HCT116 (cell line): ENCODE results near the gene CSGALNACT2. TPM values are rescaled to one million over a fixed set of nuclear protein-coding genes. Genes with fewer than 3 reads are reported as not detected.

ENCODE experiments used
- ATAC-seq: fragments of 200-7000 bp; cut with Tn5 transposase; 2 replicates; pipeline ENCODE4 v1.9.1; 2020; ENCODE audit warnings: mild to moderate bottlenecking, moderate library complexity
- BruUV-seq: library from RNA; stranded (reverse); fragments of 400-500 nt; replicated peaks from 2 replicates; lab custom pipeline; 2021; lab: Mats Ljungman, UMichigan
- CTCF ChIA-PET: fragments of 300-600 bp; sonication (Branson Sonifier 250); formaldehyde crosslinking; loops from one replicate; lab custom pipeline; 2021; ENCODE audit warnings: antibody characterized with exemption; lab: Charles Lee
- POLR2A ChIA-PET: fragments of 300-600, 350-600 bp; sonication (Branson Sonifier 250); formaldehyde crosslinking; loops from one replicate; lab custom pipeline; 2021; ENCODE audit warnings: antibody characterized with exemption; lab: Charles Lee
- RAD21 ChIA-PET, 2 experiments: fragments of 300-600 bp; sonication (Branson Sonifier 250); formaldehyde crosslinking; loops; one replicate each; lab custom pipeline; 2023; ENCODE audit warnings: low total read pairs in 2 of 2; ENCODE audit not compliant: uncharacterized antibody in 2 of 2, unreplicated experiment in 2 of 2, low non-redundant PET in 1 of 2; lab: Charles Lee
- DNase-seq: peaks from one replicate; pipeline ENCODE4 v3.0.0-alpha.2; 2010; ENCODE audit warnings: low read depth, low spot score
- H2AFZ ChIP-seq: fragments of 200-600 bp; shearing (Covaris generic), sonication (generic); 2 replicates; pipeline ENCODE4 v1.6.1; 2017; ENCODE audit warnings: low read depth, mixed run types, mixed read lengths, antibody characterized with exemption, low read length; ENCODE audit not compliant: poor library complexity, severe bottlenecking
- H3K27ac ChIP-seq: 2 replicates; pipeline ENCODE4 v1.5.1; 2012; ENCODE audit warnings: low read depth, low read length
- H3K27me3 ChIP-seq: fragments of 200-600 bp; sonication (generic); 2 replicates; pipeline ENCODE4 v1.6.1; 2016; ENCODE audit warnings: mixed run types, low read length, mixed read lengths; ENCODE audit not compliant: insufficient read depth
- H3K36me3 ChIP-seq, 2 experiments: fragments of 200-500 bp in 1 of 2; fragments of 200-600 bp in 1 of 2; sonication (Bioruptor generic) in 1 of 2; sonication (generic) in 1 of 2; 2 replicates each; pipeline versions ENCODE4 v1.5.1 to v1.6.1; 2014 to 2016; ENCODE audit warnings: low read length in 2 of 2, inconsistent platforms in 1 of 2, mixed read lengths in 1 of 2, mixed run types in 1 of 2; ENCODE audit not compliant: insufficient read depth in 2 of 2, control insufficient read depth in 1 of 2
- H3K4me1 ChIP-seq, 2 experiments: fragments of 200-600 bp in 1 of 2; sonication (generic) in 1 of 2; 2 replicates each; pipeline versions ENCODE4 v1.5.1 to v1.6.1; 2012 to 2017; ENCODE audit warnings: low read length in 2 of 2, inconsistent platforms in 1 of 2, mild to moderate bottlenecking in 1 of 2, mixed read lengths in 1 of 2, mixed run types in 1 of 2, moderate library complexity in 1 of 2; ENCODE audit not compliant: insufficient read depth in 2 of 2, control insufficient read depth in 1 of 2
- H3K4me2 ChIP-seq: fragments of 200-600 bp; sonication (generic); 2 replicates; pipeline ENCODE4 v1.6.1; 2017; ENCODE audit warnings: mixed run types, low read length, mixed read lengths
- H3K4me3 ChIP-seq, 2 experiments: fragments of 200-600 bp in 1 of 2; sonication (generic) in 1 of 2; replicated peaks in 1 of 2; 2 replicates each; pipeline ENCODE4 v1.5.1; 2011 to 2016; ENCODE audit warnings: low read length in 2 of 2, control low read depth in 1 of 2, low read depth in 1 of 2, mild to moderate bottlenecking in 1 of 2, mixed read lengths in 1 of 2, mixed run types in 1 of 2
- H3K79me2 ChIP-seq: fragments of 200-600 bp; sonication (generic); 2 replicates; pipeline ENCODE4 v1.6.1; 2017; ENCODE audit warnings: mild to moderate bottlenecking, mixed run types, low read length, moderate library complexity, mixed read lengths; ENCODE audit not compliant: insufficient read depth
- H3K9ac ChIP-seq: fragments of 200-600 bp; sonication (generic); 2 replicates; pipeline ENCODE4 v1.6.1; 2016; ENCODE audit warnings: low read length, mixed read lengths
- H3K9me2 ChIP-seq: fragments of 200-600 bp; sonication (generic), shearing (Covaris generic); 2 replicates; pipeline ENCODE4 v1.6.1; 2017; ENCODE audit warnings: mixed run types, mild to moderate bottlenecking, moderate library complexity; ENCODE audit not compliant: insufficient read depth
- H3K9me3 ChIP-seq, 2 experiments: fragments of 200-500 bp in 1 of 2; fragments of 200-600 bp in 1 of 2; sonication (Bioruptor generic) in 1 of 2; sonication (generic) in 1 of 2; 2 replicates each; pipeline ENCODE4 v1.6.1; 2014 to 2017; ENCODE audit warnings: low read length in 2 of 2, mixed read lengths in 2 of 2, inconsistent platforms in 1 of 2, low read depth in 1 of 2, mild to moderate bottlenecking in 1 of 2, mixed run types in 1 of 2, moderate library complexity in 1 of 2; ENCODE audit not compliant: control insufficient read depth in 1 of 2, insufficient read depth in 1 of 2
- H4K20me1 ChIP-seq: fragments of 200-600 bp; sonication (generic), shearing (Covaris generic); 2 replicates; pipeline ENCODE4 v1.6.1; 2017; ENCODE audit warnings: mixed run types, mild to moderate bottlenecking, moderate library complexity; ENCODE audit not compliant: insufficient read depth
- CBX3 ChIP-seq: IDR thresholded peaks from 2 replicates; pipeline ENCODE4 v1.6.1; 2012; ENCODE audit warnings: low read depth
- CEBPB ChIP-seq: IDR thresholded peaks from 2 replicates; pipeline ENCODE4 v1.6.1; 2012; ENCODE audit warnings: low read depth
- EGR1 ChIP-seq: IDR thresholded peaks from 2 replicates; pipeline ENCODE4 v1.6.1; 2012; ENCODE audit warnings: low read depth
- ELF1 ChIP-seq: IDR thresholded peaks from 2 replicates; pipeline ENCODE4 v1.6.1; 2012; ENCODE audit warnings: low read depth, borderline replicate concordance
- EZH2 ChIP-seq: fragments of 200-600 bp; sonication (generic); IDR thresholded peaks from 2 replicates; pipeline ENCODE4 v1.6.1; 2017; ENCODE audit warnings: antibody characterized with exemption, mixed run types
- EZH2phosphoT487 ChIP-seq: fragments of 200-600 bp; IDR thresholded peaks from 2 replicates; pipeline ENCODE4 v1.6.1; 2018; ENCODE audit warnings: antibody characterized with exemption, borderline replicate concordance
- FOSL1 ChIP-seq: IDR thresholded peaks from 2 replicates; pipeline ENCODE4 v1.6.1; 2012; ENCODE audit warnings: low read depth
- JUND ChIP-seq: IDR thresholded peaks from 2 replicates; pipeline ENCODE4 v1.6.1; 2012
- POLR2A ChIP-seq: IDR thresholded peaks from 2 replicates; pipeline ENCODE4 v1.7.0; 2011; ENCODE audit warnings: borderline replicate concordance; ENCODE audit not compliant: insufficient read depth, insufficient read length; ENCODE audit errors: extremely low read depth
- POLR2AphosphoS5 ChIP-seq: IDR thresholded peaks from 2 replicates; pipeline ENCODE4 v1.6.1; 2011; ENCODE audit warnings: mild to moderate bottlenecking, low read depth, low read length, moderate library complexity
- RAD21 ChIP-seq: IDR thresholded peaks from 2 replicates; pipeline ENCODE4 v1.6.1; 2012; ENCODE audit warnings: low read depth, mild to moderate bottlenecking
- SIN3A ChIP-seq: IDR thresholded peaks from 2 replicates; pipeline ENCODE4 v1.6.1; 2012; ENCODE audit warnings: low read depth
- SP1 ChIP-seq: IDR thresholded peaks from 2 replicates; pipeline ENCODE4 v1.6.1; 2012; ENCODE audit warnings: low read depth
- SRF ChIP-seq: IDR thresholded peaks from 2 replicates; pipeline ENCODE4 v1.6.1; 2012; ENCODE audit warnings: low read depth
- TCF7L2 ChIP-seq: IDR thresholded peaks from 2 replicates; pipeline ENCODE4 v1.7.0; 2011; ENCODE audit warnings: borderline replicate concordance, inconsistent platforms; ENCODE audit not compliant: insufficient read depth, insufficient read length; ENCODE audit errors: extremely low read depth
- YY1 ChIP-seq: IDR thresholded peaks from 2 replicates; pipeline ENCODE4 v1.6.1; 2011; ENCODE audit warnings: low read length, low read depth, moderate library complexity, mild to moderate bottlenecking; ENCODE audit not compliant: insufficient replicate concordance; ENCODE audit errors: extremely low read depth
- ZFX ChIP-seq: fragments of 450-650 bp; IDR thresholded peaks from 2 replicates; pipeline ENCODE4 v1.6.1; 2017
- ZNF274 ChIP-seq: fragments of 200-500 bp; sonication (Bioruptor generic); IDR thresholded peaks from 2 replicates; pipeline ENCODE4 v1.6.1; 2014; ENCODE audit warnings: mild to moderate bottlenecking, low read depth, low read length, inconsistent platforms
- intact Hi-C: fragments of 100-400 bp; cut with micrococcal nuclease; formaldehyde crosslinking; loops from 2 replicates; pipeline ENCODE4 v1.10.0; 2022
- total RNA-seq: library from RNA; stranded (reverse); gene quantifications from one replicate; pipeline ENCODE4 v1.2.1, GENCODE V29; 2021; ENCODE audit not compliant: unreplicated experiment
- TF ChIP-seq, protein P1 (sequence below): IDR thresholded peaks from 2 replicates; pipeline ENCODE4 v1.6.1; 2012
- TF ChIP-seq, protein P2 (sequence below): IDR thresholded peaks from 2 replicates; pipeline ENCODE4 v1.6.1; 2012; ENCODE audit warnings: low read depth
- TF ChIP-seq, protein P3 (sequence below): IDR thresholded peaks from 2 replicates; pipeline ENCODE4 v1.6.1; 2012
- TF ChIP-seq, protein P4 (sequence below): IDR thresholded peaks from 2 replicates; pipeline ENCODE4 v1.6.1; 2011; ENCODE audit warnings: mild to moderate bottlenecking, low read length, moderate library complexity; ENCODE audit not compliant: insufficient replicate concordance; ENCODE audit errors: extremely low read depth

The CSGALNACT2 gene
- total RNA-seq, 1 experiment from 2014 or later: 9.9 TPM

DNA sequence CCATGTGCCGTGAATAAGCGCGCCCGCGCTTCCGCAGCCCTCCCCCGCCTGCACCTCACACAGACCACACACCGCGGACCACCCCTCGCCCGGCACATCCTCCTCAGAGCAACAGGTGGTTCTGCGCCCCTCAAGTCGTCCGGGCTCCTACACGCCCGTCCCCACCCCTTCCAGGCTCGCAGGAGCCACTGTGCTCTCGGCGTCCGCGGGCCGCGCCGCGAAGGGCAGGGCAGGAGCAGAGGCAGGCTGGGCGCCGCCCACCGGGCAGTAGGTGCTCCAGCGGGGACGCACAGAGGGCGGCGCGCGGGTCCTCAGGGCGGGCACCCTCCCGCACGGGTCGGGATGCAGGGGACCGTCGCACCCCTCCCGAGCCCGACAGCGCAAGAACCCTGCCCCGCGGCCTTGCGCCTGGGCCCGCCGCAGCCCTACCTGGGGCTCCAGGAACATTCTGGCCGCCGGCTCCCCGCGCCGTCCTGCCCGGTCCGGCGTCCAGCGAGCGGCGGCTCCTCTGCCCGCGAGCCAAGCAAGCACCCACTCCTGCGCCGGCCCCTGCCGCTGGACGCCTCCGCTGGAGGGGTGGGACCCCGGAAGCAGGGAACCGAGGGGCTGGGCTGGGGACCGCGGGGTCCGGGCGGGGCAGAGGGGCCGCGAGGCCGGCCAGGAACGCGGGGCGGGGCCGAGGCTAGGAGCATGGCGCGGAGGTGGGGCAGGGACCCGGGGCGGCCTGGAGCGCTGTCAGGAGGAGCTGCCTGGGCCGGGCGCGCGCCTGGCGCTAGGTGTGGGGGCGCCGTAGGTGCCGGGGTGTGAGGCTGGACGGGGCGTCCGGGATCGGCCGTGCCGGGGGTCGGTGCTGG is 91.2 kb downstream of the CSGALNACT2 start:
- no peaks in the 10 kb centered on the region for H3K27me3 ChIP-seq
- H3K9ac ChIP-seq: peak overlapping the region; percentile 51
- H3K4me3 ChIP-seq: peak overlapping the region; percentile 48 to 65
- no peaks in the 10 kb centered on the region for H4K20me1 ChIP-seq
- ChIA-PET CTCF (interaction anchor here (1.0 to 1.5 kb wide), 2 partner anchors 24 to 26 kb away, joined by 3 to 5 read pairs; no protein-coding TSS in a partner anchor), POLR2A (no interaction called here), RAD21 (no interaction called here)
- H3K9me3 ChIP-seq: no peaks in the 10 kb centered on the region
- no peaks in the 10 kb centered on the region for H3K9me2 ChIP-seq
- H2AFZ ChIP-seq: peak overlapping the region; percentile 27
- H3K79me2 ChIP-seq: no peaks in the 10 kb centered on the region
- no TSS peak for BruUV-seq
- peak overlapping the region; percentile 23; the same call in 1 of the 2 replicates for H3K27ac ChIP-seq
- H3K4me2 ChIP-seq: peak overlapping the region; percentile 89
- peaks cover 6 to 15% of the 10 kb centered on the region in 2 experiments; a peak in 2 of 4 replicates for H3K4me1 ChIP-seq
- DNase-seq (no peak), ATAC-seq (peak; percentile 91)
- intact Hi-C loops: no loop called here
- H3K36me3 ChIP-seq: no peaks in the 10 kb centered on the region
- TF ChIP-seq ZNF274 (no peak), CEBPB (no peak), POLR2A (peak; percentile 34), TCF7L2 (no peak), EGR1 (no peak), POLR2AphosphoS5 (peak; percentile 49), ELF1 (no peak), JUND (no peak), FOSL1 (no peak), CBX3 (no peak), SIN3A (no peak), EZH2phosphoT487 (no peak), SRF (no peak), ZFX (peak; percentile 65), YY1 (no peak), SP1 (no peak), RAD21 (no peak), EZH2 (no peak)
- TF ChIP-seq, protein P1, sequence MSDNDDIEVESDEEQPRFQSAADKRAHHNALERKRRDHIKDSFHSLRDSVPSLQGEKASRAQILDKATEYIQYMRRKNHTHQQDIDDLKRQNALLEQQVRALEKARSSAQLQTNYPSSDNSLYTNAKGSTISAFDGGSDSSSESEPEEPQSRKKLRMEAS: peak; percentile 71
- TF ChIP-seq, protein P2, sequence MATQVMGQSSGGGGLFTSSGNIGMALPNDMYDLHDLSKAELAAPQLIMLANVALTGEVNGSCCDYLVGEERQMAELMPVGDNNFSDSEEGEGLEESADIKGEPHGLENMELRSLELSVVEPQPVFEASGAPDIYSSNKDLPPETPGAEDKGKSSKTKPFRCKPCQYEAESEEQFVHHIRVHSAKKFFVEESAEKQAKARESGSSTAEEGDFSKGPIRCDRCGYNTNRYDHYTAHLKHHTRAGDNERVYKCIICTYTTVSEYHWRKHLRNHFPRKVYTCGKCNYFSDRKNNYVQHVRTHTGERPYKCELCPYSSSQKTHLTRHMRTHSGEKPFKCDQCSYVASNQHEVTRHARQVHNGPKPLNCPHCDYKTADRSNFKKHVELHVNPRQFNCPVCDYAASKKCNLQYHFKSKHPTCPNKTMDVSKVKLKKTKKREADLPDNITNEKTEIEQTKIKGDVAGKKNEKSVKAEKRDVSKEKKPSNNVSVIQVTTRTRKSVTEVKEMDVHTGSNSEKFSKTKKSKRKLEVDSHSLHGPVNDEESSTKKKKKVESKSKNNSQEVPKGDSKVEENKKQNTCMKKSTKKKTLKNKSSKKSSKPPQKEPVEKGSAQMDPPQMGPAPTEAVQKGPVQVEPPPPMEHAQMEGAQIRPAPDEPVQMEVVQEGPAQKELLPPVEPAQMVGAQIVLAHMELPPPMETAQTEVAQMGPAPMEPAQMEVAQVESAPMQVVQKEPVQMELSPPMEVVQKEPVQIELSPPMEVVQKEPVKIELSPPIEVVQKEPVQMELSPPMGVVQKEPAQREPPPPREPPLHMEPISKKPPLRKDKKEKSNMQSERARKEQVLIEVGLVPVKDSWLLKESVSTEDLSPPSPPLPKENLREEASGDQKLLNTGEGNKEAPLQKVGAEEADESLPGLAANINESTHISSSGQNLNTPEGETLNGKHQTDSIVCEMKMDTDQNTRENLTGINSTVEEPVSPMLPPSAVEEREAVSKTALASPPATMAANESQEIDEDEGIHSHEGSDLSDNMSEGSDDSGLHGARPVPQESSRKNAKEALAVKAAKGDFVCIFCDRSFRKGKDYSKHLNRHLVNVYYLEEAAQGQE: no peak
- TF ChIP-seq, protein P3, sequence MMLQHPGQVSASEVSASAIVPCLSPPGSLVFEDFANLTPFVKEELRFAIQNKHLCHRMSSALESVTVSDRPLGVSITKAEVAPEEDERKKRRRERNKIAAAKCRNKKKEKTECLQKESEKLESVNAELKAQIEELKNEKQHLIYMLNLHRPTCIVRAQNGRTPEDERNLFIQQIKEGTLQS: no peak
- TF ChIP-seq, protein P4, sequence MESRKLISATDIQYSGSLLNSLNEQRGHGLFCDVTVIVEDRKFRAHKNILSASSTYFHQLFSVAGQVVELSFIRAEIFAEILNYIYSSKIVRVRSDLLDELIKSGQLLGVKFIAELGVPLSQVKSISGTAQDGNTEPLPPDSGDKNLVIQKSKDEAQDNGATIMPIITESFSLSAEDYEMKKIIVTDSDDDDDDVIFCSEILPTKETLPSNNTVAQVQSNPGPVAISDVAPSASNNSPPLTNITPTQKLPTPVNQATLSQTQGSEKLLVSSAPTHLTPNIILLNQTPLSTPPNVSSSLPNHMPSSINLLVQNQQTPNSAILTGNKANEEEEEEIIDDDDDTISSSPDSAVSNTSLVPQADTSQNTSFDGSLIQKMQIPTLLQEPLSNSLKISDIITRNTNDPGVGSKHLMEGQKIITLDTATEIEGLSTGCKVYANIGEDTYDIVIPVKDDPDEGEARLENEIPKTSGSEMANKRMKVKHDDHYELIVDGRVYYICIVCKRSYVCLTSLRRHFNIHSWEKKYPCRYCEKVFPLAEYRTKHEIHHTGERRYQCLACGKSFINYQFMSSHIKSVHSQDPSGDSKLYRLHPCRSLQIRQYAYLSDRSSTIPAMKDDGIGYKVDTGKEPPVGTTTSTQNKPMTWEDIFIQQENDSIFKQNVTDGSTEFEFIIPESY: no peak
